HUES6 (cell line): Measurements from ENCODE around the gene ADCYAP1R1.

Experiments used
- H3K27ac ChIP-seq: 2 replicates; pipeline ENCODE4 v1.7.0; 2013; ENCODE audit warnings: low read depth, mild to moderate bottlenecking, low read length, inconsistent platforms
- H3K27me3 ChIP-seq: 2 replicates; pipeline ENCODE4 v1.6.1; 2013; ENCODE audit warnings: low read length; ENCODE audit not compliant: control insufficient read depth, insufficient read depth
- H3K36me3 ChIP-seq: 2 replicates; pipeline ENCODE4 v1.6.1; 2013; ENCODE audit warnings: low read length; ENCODE audit not compliant: control insufficient read depth, insufficient read depth
- H3K4me1 ChIP-seq: 2 replicates; pipeline ENCODE4 v1.6.1; 2013; ENCODE audit warnings: low read length; ENCODE audit not compliant: control insufficient read depth, insufficient read depth
- H3K4me3 ChIP-seq: 2 replicates; pipeline ENCODE4 v1.5.1; 2013; ENCODE audit warnings: low read depth, low read length
- H3K9ac ChIP-seq: one replicate; pipeline ENCODE4 v1.6.1; 2013; ENCODE audit warnings: mild to moderate bottlenecking, low read length
- H3K9me3 ChIP-seq: 2 replicates; pipeline ENCODE4 v1.6.1; 2013; ENCODE audit warnings: low read depth, low read length; ENCODE audit not compliant: control insufficient read depth, insufficient read depth

ADCYAP1R1 gene

GRCh38 chr7:31020652-31021051 is 31.5 kb upstream of the ADCYAP1R1 start:
- Histone ChIP-seq H3K4me3 (no peak overlapping the region), H3K27ac (no peak overlapping the region), H3K4me1 (peaks cover 24% of the 10 kb centered on the region), H3K36me3 (no peaks in the 10 kb centered on the region), H3K27me3 (no peaks in the 10 kb centered on the region), H3K9ac (no peak overlapping the region), H3K9me3 (no peaks in the 10 kb centered on the region)

GRCh38 chr7:31022117-31022516 is 30.0 kb upstream of the ADCYAP1R1 start:
- H3K4me1 ChIP-seq = peaks cover 32% of the 10 kb centered on the region
- H3K27me3 ChIP-seq = no peaks in the 10 kb centered on the region
- no peak overlapping the region for H3K27ac ChIP-seq
- no peaks in the 10 kb centered on the region for H3K9me3 ChIP-seq
- no peak overlapping the region for H3K9ac ChIP-seq
- no peak overlapping the region for H3K4me3 ChIP-seq
- H3K36me3 ChIP-seq = no peaks in the 10 kb centered on the region

GRCh38 chr7:31022726-31023125 is 29.4 kb upstream of the ADCYAP1R1 start:
- Histone ChIP-seq H3K4me1 (peaks cover 34% of the 10 kb centered on the region), H3K27ac (no peak overlapping the region), H3K4me3 (no peak overlapping the region), H3K9me3 (no peaks in the 10 kb centered on the region), H3K9ac (no peak overlapping the region), H3K27me3 (no peaks in the 10 kb centered on the region), H3K36me3 (no peaks in the 10 kb centered on the region)

GRCh38 chr7:31023877-31024276 is 28.2 kb upstream of the ADCYAP1R1 start:
- H3K36me3 ChIP-seq = no peaks in the 10 kb centered on the region
- no peak overlapping the region for H3K27ac ChIP-seq
- H3K4me3 ChIP-seq = no peak overlapping the region
- H3K9ac ChIP-seq = no peak overlapping the region
- no peaks in the 10 kb centered on the region for H3K27me3 ChIP-seq
- H3K9me3 ChIP-seq = no peaks in the 10 kb centered on the region
- peaks cover 34% of the 10 kb centered on the region for H3K4me1 ChIP-seq

GRCh38 chr7:31027161-31027965 is 24.7 kb upstream of the ADCYAP1R1 start:
- Histone ChIP-seq H3K27ac (no peak overlapping the region), H3K4me1 (peaks cover 19% of the 10 kb centered on the region), H3K9ac (no peak overlapping the region), H3K27me3 (no peaks in the 10 kb centered on the region), H3K36me3 (no peaks in the 10 kb centered on the region), H3K4me3 (no peak overlapping the region), H3K9me3 (no peaks in the 10 kb centered on the region)

- Histone ChIP-seq H3K9me3 (no peaks in the 10 kb centered on the region), H3K27me3 (no peaks in the 10 kb centered on the region), H3K36me3 (no peaks in the 10 kb centered on the region), H3K27ac (no peak overlapping the region), H3K4me1 (peaks cover 15% of the 10 kb centered on the region), H3K4me3 (no peak overlapping the region), H3K9ac (no peak overlapping the region)
Measured at GRCh38 chr7:31028006-31028405, 24.1 kb upstream of the ADCYAP1R1 start.

GRCh38 chr7:31028417-31028992 is 23.6 kb upstream of the ADCYAP1R1 start:
- Histone ChIP-seq H3K9ac (no peak overlapping the region), H3K27ac (no peak overlapping the region), H3K4me1 (peaks cover 15% of the 10 kb centered on the region), H3K36me3 (no peaks in the 10 kb centered on the region), H3K4me3 (no peak overlapping the region), H3K27me3 (no peaks in the 10 kb centered on the region; the same call in 1 of the 2 replicates), H3K9me3 (no peaks in the 10 kb centered on the region)

- H3K4me3 ChIP-seq = no peak overlapping the region
- H3K4me1 ChIP-seq = peaks cover 15% of the 10 kb centered on the region
- no peak overlapping the region for H3K9ac ChIP-seq
- H3K27me3 ChIP-seq = no peaks in the 10 kb centered on the region; the same call in 1 of the 2 replicates
- no peak overlapping the region for H3K27ac ChIP-seq
- H3K9me3 ChIP-seq = no peaks in the 10 kb centered on the region
- no peaks in the 10 kb centered on the region for H3K36me3 ChIP-seq
Measured at GRCh38 chr7:31029251-31030042, 22.7 kb upstream of the ADCYAP1R1 start.

- H3K9ac ChIP-seq = no peak overlapping the region
- H3K27ac ChIP-seq = no peak overlapping the region
- H3K4me1 ChIP-seq = no peaks in the 10 kb centered on the region; the same call in 1 of the 2 replicates
- peaks cover 2% of the 10 kb centered on the region; the same call in 1 of the 2 replicates for H3K27me3 ChIP-seq
- no peaks in the 10 kb centered on the region for H3K9me3 ChIP-seq
- H3K36me3 ChIP-seq = no peaks in the 10 kb centered on the region
- H3K4me3 ChIP-seq = no peak overlapping the region
Measured at GRCh38 chr7:31033674-31034300, 18.3 kb upstream of the ADCYAP1R1 start.

GRCh38 chr7:31036924-31037323 is 15.2 kb upstream of the ADCYAP1R1 start:
- Histone ChIP-seq H3K4me3 (no peak overlapping the region), H3K9me3 (no peaks in the 10 kb centered on the region), H3K36me3 (no peaks in the 10 kb centered on the region), H3K9ac (no peak overlapping the region), H3K4me1 (no peaks in the 10 kb centered on the region; the same call in 1 of the 2 replicates), H3K27me3 (peaks cover 11% of the 10 kb centered on the region), H3K27ac (no peak overlapping the region)
